B cell (primary cell): ENCODE measurements around the gene CAMSAP2.

Experiments used
- CTCF ChIP-seq: fragments of 200-600 bp; IDR thresholded peaks from one replicate; pipeline ENCODE4 v1.8.0; 2022; ENCODE audit warnings: antibody characterized with exemption, mild to moderate bottlenecking
- EZH2 ChIP-seq: IDR thresholded peaks from 2 replicates; pipeline ENCODE4 v1.6.1; 2012; ENCODE audit warnings: borderline replicate concordance, low read depth, mild to moderate bottlenecking, moderate library complexity, low read length; ENCODE audit not compliant: insufficient read depth, poor library complexity, severe bottlenecking

- no peak for TF ChIP-seq CTCF
- TF ChIP-seq EZH2 = no peak
Measured at GRCh38 chr1:200794506-200795065, 55.9 kb downstream of the CAMSAP2 start.
